Psoas muscle (tissue), 8 donors: ENCODE measurements around the gene MACC1. TPM values are rescaled to one million over a fixed set of nuclear protein-coding genes. Genes with fewer than 3 reads are reported as not detected.

Source experiments
- ATAC-seq, 4 donors: fragments of 200-7000 bp; cut with Tn5 transposase; one replicate each; pipeline ENCODE4 v1.9.1; 2020; ENCODE audit warnings: moderate library complexity in 3 of 4, mild to moderate bottlenecking in 2 of 4
- DNase-seq, 2 donors: peaks; one replicate each; pipeline ENCODE4 v3.0.0-alpha.2; 2020
- H3K27ac ChIP-seq: fragments of 200-600 bp; one replicate; pipeline ENCODE4 v1.8.0; 2022
- H3K27me3 ChIP-seq, 3 donors: fragments of 200-600 bp in 1 of 3; one replicate each; pipeline versions ENCODE4 v1.6.1 to v1.8.0; 2013 to 2022; ENCODE audit warnings: low read length in 2 of 3, mild to moderate bottlenecking in 2 of 3, moderate library complexity in 1 of 3; ENCODE audit not compliant: insufficient read depth in 3 of 3
- H3K36me3 ChIP-seq, 2 donors: fragments of 200-600 bp in 1 of 2; one replicate each; pipeline versions ENCODE4 v1.6.1 to v1.8.0; 2013 to 2022; ENCODE audit warnings: low read depth in 1 of 2, mild to moderate bottlenecking in 1 of 2, moderate library complexity in 1 of 2; ENCODE audit not compliant: insufficient read depth in 1 of 2
- H3K4me1 ChIP-seq: fragments of 200-600 bp; one replicate; pipeline ENCODE4 v1.8.0; 2022
- H3K4me3 ChIP-seq: fragments of 200-600 bp; one replicate; pipeline ENCODE4 v1.8.0; 2022; ENCODE audit warnings: mild to moderate bottlenecking
- H3K9me3 ChIP-seq: fragments of 200-600 bp; one replicate; pipeline ENCODE4 v1.8.0; 2022
- CTCF ChIP-seq: fragments of 200-600 bp; IDR thresholded peaks from one replicate; pipeline ENCODE4 v1.8.0; 2022; ENCODE audit warnings: antibody characterized with exemption
- WGBS, 3 donors: extraction: QIAGEN DNeasy Blood & Tissue Kit; methylation state at CpG; one replicate each; pipeline versions ENCODE4 v1.1.6 to v1.1.7; 2013; 5-methylcytosine and 5-hydroxymethylcytosine counted together
- intact Hi-C, 2 donors: fragments of 100-400 bp; cut with DNase I; formaldehyde crosslinking; loops; one replicate each; pipeline versions ENCODE4 v1.11.0 to v1.14.2; 2022
- polyA plus RNA-seq, 3 donors: library from polyadenylated mRNA; stranded (reverse); fragments of 200-250 nt; gene quantifications; one replicate each; pipeline ENCODE4 v1.2.3, GENCODE V29; 2013
- total RNA-seq, 4 donors: library from RNA; stranded (reverse); fragmentation: NEBNext Ultra II Directional in 2 of 4; extraction: Animal tissue kit (Norgen Biotek cat#: 25700) in 2 of 4; gene quantifications; one replicate each; pipeline versions ENCODE4 v1.2.1 to v1.2.4, GENCODE V29; 2021 to 2023
- donor health status: healthy with polysubstance abuse.
- donor health status: DM: no; HTN: no; CAD: no; lungs with moderate emphysema.
- donor health status: Bipolar disorder and iron deficiency.
- donor health status: healthy.
- donor health status: DM: yes; HTN: yes; CAD: no.
- donor health status: DM: no; HTN: no; CAD: no.
- donor health status: DM: no; HTN: no; CAD: no.
- donor health status: DM: yes; HTN: yes; CAD: no.

The MACC1 gene
- total and polyA plus RNA-seq, 7 donors: under 0.01 to 0.04 TPM; not detected in 5

- ATAC-seq (no peak), DNase-seq (no peak)
- Histone ChIP-seq H3K4me1 (no peaks in the 10 kb centered on the region), H3K9me3 (no peaks in the 10 kb centered on the region), H3K27me3 (no peaks in the 10 kb centered on the region), H3K27ac (no peak overlapping the region), H3K36me3 (no peaks in the 10 kb centered on the region), H3K4me3 (no peak overlapping the region)
- 68 to 83% (median 72%) methylated on average over 2 of the region's 2 CpGs for WGBS, 3 donors
- no peak for TF ChIP-seq CTCF
- intact Hi-C loops: no loop called here
Observed at GRCh38 chr7:20170633-20171032, 46.6 kb downstream of the MACC1 start.

GRCh38 chr7:20165146-20165510, 52.1 kb downstream of the MACC1 start:
- intact Hi-C loops: loop anchor here in 1 of 2 donors (10.0 kb wide), 1 partner anchor 430 kb away; no protein-coding TSS in a partner anchor
- WGBS, 3 donors: 57 to 78% (median 58%) methylated on average over 1 of the region's 1 CpG
- no peak for DNase-seq
- Histone ChIP-seq H3K36me3 (no peaks in the 10 kb centered on the region), H3K27me3 (no peaks in the 10 kb centered on the region), H3K4me3 (no peak overlapping the region), H3K27ac (no peak overlapping the region), H3K4me1 (no peaks in the 10 kb centered on the region), H3K9me3 (no peaks in the 10 kb centered on the region)
- ATAC-seq: no peak
- TF ChIP-seq CTCF: no peak

- DNase-seq (no peak), ATAC-seq (no peak)
- Histone ChIP-seq H3K36me3 (no peaks in the 10 kb centered on the region), H3K4me3 (no peak overlapping the region), H3K9me3 (no peaks in the 10 kb centered on the region), H3K4me1 (no peaks in the 10 kb centered on the region), H3K27me3 (no peaks in the 10 kb centered on the region), H3K27ac (no peak overlapping the region)
- 59 to 77% (median 62%) methylated on average over 6 of the region's 6 CpGs for WGBS, 3 donors
- intact Hi-C loops: loop anchor here in 1 of 2 donors (10.0 kb wide), 1 partner anchor 430 kb away; no protein-coding TSS in a partner anchor
- no peak for TF ChIP-seq CTCF
Observed at GRCh38 chr7:20164425-20165145, 52.6 kb downstream of the MACC1 start.

- intact Hi-C loops: loop anchor here in 1 of 2 donors (10.0 kb wide), 1 partner anchor 432 kb away; no protein-coding TSS in a partner anchor
- Histone ChIP-seq H3K4me3 (no peak overlapping the region), H3K9me3 (no peaks in the 10 kb centered on the region), H3K27me3 (no peaks in the 10 kb centered on the region), H3K36me3 (no peaks in the 10 kb centered on the region), H3K4me1 (no peaks in the 10 kb centered on the region), H3K27ac (no peak overlapping the region)
- ATAC-seq (no peak), DNase-seq (no peak)
- TF ChIP-seq CTCF: no peak
- WGBS, 3 donors: 53 to 77% (median 73%) methylated on average over 1 of the region's 1 CpG
Observed at GRCh38 chr7:20162665-20163064, 54.5 kb downstream of the MACC1 start.
